Activated naive CD4-positive, alpha-beta T cell treated with anti-CD3 and anti-CD28 coated beads, Interleukin-2, amount 10 ng/mL, durations not matched to agents 5 hours and 36 hours (primary cell): Measurements from ENCODE around the gene HOXC10. TPM values are rescaled to one million over a fixed set of nuclear protein-coding genes. Genes with fewer than 3 reads are reported as not detected.

Experiments used
- microRNA-seq: library from miRNA; unstranded; fragments of <30 nt; microRNA quantifications from one replicate; pipeline ENCODE4 v1.2.0, GENCODE V29; 2022; ENCODE audit warnings: borderline microRNAs expressed, borderline replicate concordance
- total RNA-seq, 2 experiments: library from RNA; stranded (reverse); gene quantifications; one replicate each; pipeline ENCODE4 v1.2.3, GENCODE V29; 2021

Gene HOXC10
- not detected for total RNA-seq

GRCh38 chr12:53984901-53985691 lies at the start of gene HOXC10:
Gene HOXC10 (plus strand): TSS chr12:53985146. CDS start chr12:53985260, 114 bp downstream.

GRCh38 chr12:53938326-53939140 lies 46.4 kb upstream of the HOXC10 start, which contains the start of gene HOXC13:
Gene HOXC13 (plus strand): TSS chr12:53938831. CDS start chr12:53938907, 76 bp downstream.

GRCh38 chr12:53954694-53955035 lies 30.3 kb upstream of the HOXC10 start, which contains the start of gene HOXC12:
Gene HOXC12 (plus strand): TSS chr12:53954903. CDS start chr12:53954930, 27 bp downstream.

GRCh38 chr12:53972722-53973235 lies 12.2 kb upstream of the HOXC10 start, which contains the start of gene HOXC11:
Gene HOXC11 (plus strand): TSS chr12:53973126. CDS start chr12:53973242, 116 bp downstream.

GRCh38 chr12:53974084-53975063 lies 10.6 kb upstream of the HOXC10 start, which contains the start of gene HOTAIR:
Gene HOTAIR (minus strand): TSS chr12:53974954.

GRCh38 chr12:54000116-54001114 lies 15.5 kb downstream of the HOXC10 start, which contains the start of gene HOXC9:
Gene HOXC9 (plus strand): TSS chr12:54000161. CDS start chr12:54000189, 28 bp downstream.

GRCh38 chr12:54028314-54029201 lies 43.6 kb downstream of the HOXC10 start, which contains the start of gene HOXC6:
Gene HOXC6 (plus strand): TSS chr12:54028440. CDS start chr12:54028522, 82 bp downstream.

GRCh38 chr12:54032627-54033100 lies 47.7 kb downstream of the HOXC10 start, which contains the start of gene HOXC5:
Gene HOXC5 (plus strand): TSS chr12:54033050. CDS start chr12:54033123, 73 bp downstream.

Small RNA genes lying within 50 kb of the gene (microRNA-seq; reads per million reads assigned to microRNA genes)
- not detected for gene MIR196A2
- gene MIR615: not detected

Other genes starting within 250 kb of the HOXC10 start
- not detected for gene CISTR, start 233.2 kb upstream of the HOXC10 start, total RNA-seq
- not detected for gene HOXC13, start 46.3 kb upstream of the HOXC10 start, total RNA-seq
- not detected for gene HOXC12, start 30.2 kb upstream of the HOXC10 start, total RNA-seq
- not detected for gene HOXC11, start 12.0 kb upstream of the HOXC10 start, total RNA-seq
- not detected for gene HOTAIR, start 10.2 kb upstream of the HOXC10 start, total RNA-seq
- gene HOXC9, start 15.0 kb downstream of the HOXC10 start, total RNA-seq: not detected
- gene HOXC8, start 23.8 kb downstream of the HOXC10 start, total RNA-seq: not detected
- not detected for gene HOXC6, start 43.3 kb downstream of the HOXC10 start, total RNA-seq
- not detected for gene HOXC5, start 47.9 kb downstream of the HOXC10 start, total RNA-seq
- gene HOXC4, start 68.7 kb downstream of the HOXC10 start, total RNA-seq: under 1 TPM in 1 of 2 experiments, not detected in 1; 0.17 TPM
- gene SMUG1, start 203.8 kb downstream of the HOXC10 start, total RNA-seq: 10 to 100 TPM; 24.1 to 25.0 TPM